ENCODE results near the gene GATB. TPM values are rescaled to one million over a fixed set of nuclear protein-coding genes. Genes with fewer than 3 reads are reported as not detected.
A peak's percentile ranks its signal among the peaks of the same experiment; 100 is the strongest.

The GATB gene
- total and polyA plus RNA-seq, 5 donors = 87.5 to 182 (median 94.1) TPM

DNA sequence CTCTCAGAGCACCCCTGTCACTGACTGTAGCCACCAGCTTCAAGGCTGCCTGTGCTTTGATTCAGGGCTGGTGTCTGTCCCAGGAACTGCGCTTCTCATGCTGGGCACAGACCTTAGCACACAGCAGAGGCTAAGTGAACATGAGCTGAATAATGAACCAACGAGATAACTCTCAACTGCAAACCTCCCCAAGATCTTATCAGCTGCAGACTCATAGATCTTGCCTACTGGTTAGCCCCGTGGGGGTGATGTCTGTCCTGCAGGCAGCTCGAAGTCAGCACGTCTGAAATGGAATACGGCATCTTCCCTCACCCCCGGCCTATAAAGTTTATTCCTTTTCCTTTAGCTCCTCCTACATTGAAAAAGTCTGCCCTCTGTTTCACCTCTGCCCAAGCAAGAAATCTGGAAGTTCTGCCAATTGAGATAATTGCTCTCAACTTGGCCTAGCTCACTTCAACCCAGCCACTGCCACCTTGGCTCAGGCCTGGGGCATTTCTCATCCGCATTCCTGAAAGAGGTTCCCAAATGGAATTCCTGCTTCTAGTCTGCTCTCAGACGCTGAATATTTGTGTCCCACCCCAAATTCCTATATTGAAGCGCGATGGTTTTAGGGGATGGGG lies 73.7 kb downstream of the GATB start:
- ATAC-seq (peak; percentile 62 to 71), DNase-seq (no peak)
- intact Hi-C loops (cut with DNase I) = no loop called here
- H3K27ac ChIP-seq (ENCODE audit: low read length) = peak overlapping the region; percentile 82
- peaks cover 12% of the 10 kb centered on the region for H3K4me1 ChIP-seq (ENCODE audit: control insufficient read depth, insufficient read depth, low read length)
- H3K9me3 ChIP-seq (ENCODE audit: control insufficient read depth, low read length) = no peaks in the 10 kb centered on the region
- no peaks in the 10 kb centered on the region for H3K27me3 ChIP-seq (ENCODE audit: control insufficient read depth, insufficient read depth)
- 64% methylated on average over 11 of the region's 11 CpGs for WGBS
- H3K4me3 ChIP-seq (ENCODE audit: low read length) = no peak overlapping the region

DNA sequence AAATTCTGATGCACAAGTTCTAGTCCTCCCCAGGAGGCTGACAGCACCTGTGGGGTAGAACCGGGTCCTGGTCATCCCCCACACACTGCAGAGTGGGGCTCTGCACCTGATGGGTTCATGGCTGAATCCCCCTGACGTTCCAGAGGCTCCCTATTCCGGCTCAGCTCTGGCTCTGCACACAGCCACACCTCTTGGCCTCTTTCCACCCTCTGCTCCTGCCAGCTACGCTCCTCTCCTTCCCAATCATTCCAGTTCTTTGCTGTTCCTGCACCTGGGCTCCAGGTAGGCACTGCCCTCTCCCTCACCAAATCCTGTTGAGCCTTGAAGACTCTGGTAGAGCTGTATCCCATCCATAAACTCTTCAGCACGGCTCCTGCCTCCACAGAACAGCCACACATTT lies 75.5 kb downstream of the GATB start:
- 70% methylated on average over 5 of the region's 5 CpGs for WGBS
- DNase-seq (peak in 1 of 3 donors; percentile 62), ATAC-seq (peak in 1 of 2 donors; percentile 3)
- peaks cover 12% of the 10 kb centered on the region for H3K4me1 ChIP-seq (ENCODE audit: control insufficient read depth, insufficient read depth, low read length)
- intact Hi-C loops (cut with DNase I) = no loop called here
- H3K9me3 ChIP-seq (ENCODE audit: control insufficient read depth, low read length) = no peaks in the 10 kb centered on the region
- peak overlapping the region; percentile 9 for H3K27ac ChIP-seq (ENCODE audit: low read length)
- no peaks in the 10 kb centered on the region for H3K27me3 ChIP-seq (ENCODE audit: control insufficient read depth, insufficient read depth)
- H3K4me3 ChIP-seq (ENCODE audit: low read length) = no peak overlapping the region

DNA sequence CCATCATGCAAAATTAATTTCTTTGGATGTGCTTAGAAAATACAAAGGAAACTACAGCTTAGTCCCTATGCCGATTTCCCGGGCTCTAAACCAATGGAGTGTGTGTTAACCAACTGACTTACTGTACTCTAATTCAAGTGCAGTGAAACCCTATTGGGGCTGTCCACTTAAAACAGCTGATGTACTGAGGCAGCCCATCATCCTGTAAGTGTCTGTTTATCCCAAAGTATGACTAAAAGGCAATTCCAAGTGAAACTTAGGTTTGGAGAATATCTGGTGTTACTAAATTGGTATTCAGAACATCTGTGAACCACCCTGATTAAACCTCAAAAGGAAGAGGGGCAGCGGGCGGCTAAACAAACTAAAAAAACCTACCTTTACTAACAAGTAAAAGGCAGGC lies 79.7 kb downstream of the GATB start:
- 96% methylated on average over 4 of the region's 4 CpGs for WGBS
- Histone ChIP-seq H3K4me3 (ENCODE audit: low read length) (no peak overlapping the region), H3K4me1 (ENCODE audit: control insufficient read depth, insufficient read depth, low read length) (no peaks in the 10 kb centered on the region), H3K27me3 (ENCODE audit: control insufficient read depth, insufficient read depth) (no peaks in the 10 kb centered on the region), H3K27ac (ENCODE audit: low read length) (no peak overlapping the region), H3K9me3 (ENCODE audit: control insufficient read depth, low read length) (no peaks in the 10 kb centered on the region)
- DNase-seq = no peak
- no peak for ATAC-seq
- intact Hi-C loops (cut with DNase I) = no loop called here

DNA sequence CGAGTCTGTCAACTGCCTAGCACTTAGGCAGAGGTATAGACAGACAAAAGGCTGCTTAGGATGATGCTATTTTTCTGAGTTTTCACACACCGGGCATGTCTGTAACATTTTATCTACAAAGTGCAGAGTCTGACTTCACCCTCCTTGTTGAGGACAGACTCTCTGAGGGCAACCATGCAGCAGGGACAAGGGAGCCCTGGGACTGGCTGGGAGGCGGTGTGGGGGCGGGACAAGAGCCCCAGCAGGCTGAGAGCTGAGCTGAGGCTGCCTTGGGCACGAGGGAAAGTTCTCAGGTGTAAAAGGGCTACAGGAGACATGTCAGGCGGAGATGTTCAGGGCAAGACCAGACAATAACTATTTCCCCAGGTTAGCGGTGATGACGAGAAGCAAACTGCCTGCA lies 81.6 kb downstream of the GATB start:
- DNase-seq = no peak
- H3K27ac ChIP-seq (ENCODE audit: low read length) = no peak overlapping the region
- H3K4me3 ChIP-seq (ENCODE audit: low read length) = no peak overlapping the region
- peaks cover 3% of the 10 kb centered on the region for H3K4me1 ChIP-seq (ENCODE audit: control insufficient read depth, insufficient read depth, low read length)
- ATAC-seq = no peak
- no peaks in the 10 kb centered on the region for H3K27me3 ChIP-seq (ENCODE audit: control insufficient read depth, insufficient read depth)
- WGBS = 84% methylated on average over 8 of the region's 8 CpGs
- intact Hi-C loops (cut with DNase I) = no loop called here
- no peaks in the 10 kb centered on the region for H3K9me3 ChIP-seq (ENCODE audit: control insufficient read depth, low read length)

DNA sequence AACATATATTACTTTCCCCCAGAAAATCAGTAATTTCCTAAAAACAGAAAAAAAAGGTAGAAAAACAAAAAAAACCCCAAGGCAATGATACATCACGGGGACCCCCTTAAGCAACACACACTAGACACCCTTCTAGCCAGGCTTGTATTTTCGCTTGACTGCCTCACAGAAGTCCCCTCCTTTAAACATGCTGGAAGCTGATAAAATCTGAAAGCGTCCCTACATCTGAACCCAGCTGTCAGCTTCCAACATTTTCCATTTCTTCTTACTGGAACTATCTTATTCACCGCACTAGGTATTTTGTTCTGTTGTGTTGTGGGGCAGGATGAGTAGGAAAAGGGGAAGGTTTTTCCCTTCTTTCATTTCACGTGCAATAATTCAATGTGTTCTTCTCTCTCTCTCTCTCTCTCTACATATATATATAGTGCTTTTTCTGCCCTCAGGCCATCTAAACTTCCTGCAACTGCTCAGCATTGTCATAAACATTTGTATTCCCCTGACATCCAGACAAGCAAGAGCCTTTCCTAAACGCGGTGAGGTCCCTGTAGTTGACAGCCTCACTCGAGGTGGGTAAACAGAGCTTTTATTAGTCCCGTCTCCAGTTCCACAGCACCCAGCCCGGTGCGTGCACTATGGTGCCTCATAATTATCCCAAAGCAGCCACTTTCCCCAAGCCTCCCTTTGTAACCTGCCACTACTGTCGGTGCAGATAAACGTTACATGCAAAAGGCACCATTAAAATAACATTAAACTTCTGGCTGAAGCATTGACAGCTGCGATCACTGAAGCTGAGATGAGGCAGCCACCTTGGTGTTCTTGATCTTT lies 82.5 kb downstream of the GATB start:
- DNase-seq (no peak), ATAC-seq (no peak)
- 73% methylated on average over 14 of the region's 14 CpGs for WGBS
- H3K9me3 ChIP-seq (ENCODE audit: control insufficient read depth, low read length) = no peaks in the 10 kb centered on the region
- no peaks in the 10 kb centered on the region for H3K27me3 ChIP-seq (ENCODE audit: control insufficient read depth, insufficient read depth)
- H3K4me3 ChIP-seq (ENCODE audit: low read length) = no peak overlapping the region
- H3K27ac ChIP-seq (ENCODE audit: low read length) = no peak overlapping the region
- intact Hi-C loops (cut with DNase I) = no loop called here
- peaks cover 7% of the 10 kb centered on the region for H3K4me1 ChIP-seq (ENCODE audit: control insufficient read depth, insufficient read depth, low read length)

DNA sequence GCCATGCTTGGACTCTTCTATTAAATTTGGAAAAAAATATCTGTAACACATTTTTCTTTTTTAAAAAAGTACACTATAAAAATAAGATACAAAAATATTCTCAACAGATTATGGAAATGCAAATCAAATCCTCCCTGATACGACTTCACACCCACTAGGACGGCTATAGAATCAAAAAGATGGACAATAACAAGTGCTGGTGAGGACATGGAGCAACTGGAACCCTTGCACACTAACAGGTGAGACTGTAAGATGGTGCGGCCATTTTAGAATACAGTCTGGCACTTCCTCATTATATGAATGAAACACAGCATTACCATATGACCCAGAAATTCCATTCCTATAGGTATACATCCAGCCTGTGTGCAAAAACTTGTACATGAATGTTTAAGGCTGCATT lies 83.6 kb downstream of the GATB start:
- 97% methylated on average over 3 of the region's 3 CpGs for WGBS
- intact Hi-C loops (cut with DNase I) = no loop called here
- ATAC-seq = no peak
- no peak for DNase-seq
- Histone ChIP-seq H3K4me1 (ENCODE audit: control insufficient read depth, insufficient read depth, low read length) (peaks cover 11% of the 10 kb centered on the region), H3K27ac (ENCODE audit: low read length) (no peak overlapping the region), H3K9me3 (ENCODE audit: control insufficient read depth, low read length) (no peaks in the 10 kb centered on the region), H3K27me3 (ENCODE audit: control insufficient read depth, insufficient read depth) (no peaks in the 10 kb centered on the region), H3K4me3 (ENCODE audit: low read length) (no peak overlapping the region)

DNA sequence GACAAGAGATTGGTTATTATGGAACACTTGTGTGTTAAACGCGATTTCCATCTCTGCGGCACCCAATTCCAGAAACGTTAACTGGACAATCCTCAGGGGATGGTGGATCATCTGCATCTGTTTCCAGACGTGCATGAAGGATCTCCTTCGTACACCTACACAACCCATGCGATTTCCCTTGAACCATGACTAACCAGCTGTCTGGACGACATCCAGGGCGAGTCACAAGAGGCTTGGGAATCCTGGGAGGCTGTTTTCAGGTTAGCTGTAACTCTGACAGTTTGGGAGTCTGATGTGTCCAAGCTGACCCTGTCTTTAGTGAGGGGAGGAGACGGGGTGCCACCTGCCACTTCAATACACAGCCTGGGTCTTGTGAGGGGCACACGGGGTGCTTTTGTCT lies 84.5 kb downstream of the GATB start:
- Histone ChIP-seq H3K4me3 (ENCODE audit: low read length) (no peak overlapping the region), H3K9me3 (ENCODE audit: control insufficient read depth, low read length) (no peaks in the 10 kb centered on the region), H3K27ac (ENCODE audit: low read length) (no peak overlapping the region), H3K4me1 (ENCODE audit: control insufficient read depth, insufficient read depth, low read length) (peaks cover 11% of the 10 kb centered on the region), H3K27me3 (ENCODE audit: control insufficient read depth, insufficient read depth) (no peaks in the 10 kb centered on the region)
- no peak for ATAC-seq
- DNase-seq = no peak
- WGBS = 69% methylated on average over 11 of the region's 11 CpGs
- intact Hi-C loops (cut with DNase I) = no loop called here

DNA sequence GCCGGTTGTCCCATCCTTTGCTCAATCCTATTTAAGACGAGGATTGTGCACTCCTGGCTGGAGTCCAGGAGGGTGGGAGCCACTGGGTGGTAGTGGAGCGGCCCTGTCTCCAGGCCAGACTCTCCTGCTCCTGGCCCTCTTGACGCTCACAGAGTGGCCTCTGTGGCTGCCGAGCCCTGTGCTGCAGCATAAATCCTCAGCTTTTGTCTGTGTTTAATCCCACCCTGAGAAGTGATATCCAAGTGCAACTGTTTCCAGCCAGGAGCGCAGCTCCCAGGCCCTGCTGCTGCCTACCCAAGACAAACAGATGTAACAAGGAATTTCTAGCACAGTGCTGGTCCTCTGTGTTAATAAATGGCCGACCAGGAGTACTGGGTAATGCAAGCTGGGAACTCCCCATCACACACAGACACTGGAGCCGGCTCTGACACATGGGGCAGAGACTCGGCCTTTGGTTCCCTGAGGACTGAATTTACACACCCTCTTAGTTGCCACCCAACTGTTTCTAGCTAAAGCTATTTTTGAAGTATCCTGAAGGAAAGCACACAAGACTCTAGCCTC lies 85.3 kb downstream of the GATB start:
- peaks cover 11% of the 10 kb centered on the region for H3K4me1 ChIP-seq (ENCODE audit: control insufficient read depth, insufficient read depth, low read length)
- H3K4me3 ChIP-seq (ENCODE audit: low read length) = no peak overlapping the region
- intact Hi-C loops (cut with DNase I) = no loop called here
- no peaks in the 10 kb centered on the region for H3K27me3 ChIP-seq (ENCODE audit: control insufficient read depth, insufficient read depth)
- no peaks in the 10 kb centered on the region for H3K9me3 ChIP-seq (ENCODE audit: control insufficient read depth, low read length)
- peak overlapping the region; percentile 85 for H3K27ac ChIP-seq (ENCODE audit: low read length)
- 48% methylated on average over 9 of the region's 9 CpGs for WGBS
- ATAC-seq (peak in 1 of 2 donors; percentile 20), DNase-seq (no peak)

DNA sequence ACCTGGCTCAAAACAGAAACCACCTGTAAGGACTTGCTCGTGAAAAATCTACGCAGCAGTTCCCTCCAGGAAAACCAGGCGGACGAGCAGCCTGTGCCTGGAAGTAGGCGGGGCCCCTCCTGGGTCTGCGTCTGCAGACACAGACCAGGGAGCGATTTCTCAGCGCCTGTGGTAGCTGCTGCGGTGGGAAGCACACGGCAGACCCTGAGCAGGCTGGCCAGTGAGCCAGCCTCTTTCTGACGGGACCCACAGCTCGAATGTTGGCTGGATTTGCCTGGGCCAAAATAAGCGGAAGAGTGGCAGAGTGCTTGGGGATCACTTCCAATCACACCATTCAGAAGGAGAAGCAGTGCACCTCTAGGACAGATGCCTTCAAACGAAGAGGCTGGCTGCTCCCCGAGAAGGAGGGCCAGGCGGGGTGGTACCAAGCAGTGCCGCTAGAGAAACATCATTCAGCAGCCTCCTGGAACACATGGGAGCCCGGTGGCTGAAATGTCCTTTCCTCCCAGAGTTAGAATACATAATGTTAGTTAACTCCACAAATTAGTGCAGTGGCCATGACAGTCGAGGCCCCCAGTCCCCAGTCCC lies 85.9 kb downstream of the GATB start:
- Histone ChIP-seq H3K27me3 (ENCODE audit: control insufficient read depth, insufficient read depth) (no peaks in the 10 kb centered on the region), H3K4me3 (ENCODE audit: low read length) (no peak overlapping the region), H3K27ac (ENCODE audit: low read length) (peak overlapping the region; percentile 85), H3K9me3 (ENCODE audit: control insufficient read depth, low read length) (no peaks in the 10 kb centered on the region), H3K4me1 (ENCODE audit: control insufficient read depth, insufficient read depth, low read length) (peaks cover 11% of the 10 kb centered on the region)
- intact Hi-C loops (cut with DNase I) = no loop called here
- DNase-seq = peak in 2 of 3 donors; percentile 72 to 74
- peak; percentile 77 to 81 for ATAC-seq
- 21% methylated on average over 19 of the region's 19 CpGs for WGBS

DNA sequence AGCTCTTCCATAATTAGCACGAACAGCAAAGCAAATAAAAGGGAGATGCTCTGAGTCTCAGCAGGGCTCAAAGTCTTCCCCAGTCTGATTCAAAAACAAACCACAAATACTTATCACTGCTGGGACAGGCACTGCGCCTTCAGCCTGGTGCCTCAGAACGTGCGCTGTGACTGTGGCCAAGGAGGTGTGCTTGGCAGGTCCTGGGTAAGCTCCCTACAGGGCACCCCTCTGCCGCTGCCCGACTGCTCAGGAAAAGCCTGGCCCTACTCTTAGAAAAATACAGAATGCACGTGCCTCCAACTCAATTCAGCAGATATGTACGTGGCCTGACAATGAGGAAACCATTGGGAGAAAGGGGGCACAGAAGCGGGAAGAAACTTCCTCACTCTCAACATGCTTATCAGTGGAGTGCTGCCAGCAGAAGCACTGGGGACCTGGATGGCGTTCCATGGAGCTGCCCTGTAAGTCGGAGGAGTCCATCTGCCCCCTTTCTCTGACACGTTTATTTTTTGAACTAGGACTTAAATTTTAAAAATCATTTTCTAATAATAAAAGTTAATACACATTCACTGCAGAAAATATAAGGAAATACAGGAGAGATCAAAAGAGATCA lies 86.8 kb downstream of the GATB start:
- Histone ChIP-seq H3K4me3 (ENCODE audit: low read length) (no peak overlapping the region), H3K27me3 (ENCODE audit: control insufficient read depth, insufficient read depth) (no peaks in the 10 kb centered on the region), H3K27ac (ENCODE audit: low read length) (peak overlapping the region; percentile 9), H3K4me1 (ENCODE audit: control insufficient read depth, insufficient read depth, low read length) (peaks cover 11% of the 10 kb centered on the region), H3K9me3 (ENCODE audit: control insufficient read depth, low read length) (no peaks in the 10 kb centered on the region)
- intact Hi-C loops (cut with DNase I) = no loop called here
- ATAC-seq (peak in 1 of 2 donors; percentile 34), DNase-seq (no peak)
- 37% methylated on average over 12 of the region's 12 CpGs for WGBS

DNA sequence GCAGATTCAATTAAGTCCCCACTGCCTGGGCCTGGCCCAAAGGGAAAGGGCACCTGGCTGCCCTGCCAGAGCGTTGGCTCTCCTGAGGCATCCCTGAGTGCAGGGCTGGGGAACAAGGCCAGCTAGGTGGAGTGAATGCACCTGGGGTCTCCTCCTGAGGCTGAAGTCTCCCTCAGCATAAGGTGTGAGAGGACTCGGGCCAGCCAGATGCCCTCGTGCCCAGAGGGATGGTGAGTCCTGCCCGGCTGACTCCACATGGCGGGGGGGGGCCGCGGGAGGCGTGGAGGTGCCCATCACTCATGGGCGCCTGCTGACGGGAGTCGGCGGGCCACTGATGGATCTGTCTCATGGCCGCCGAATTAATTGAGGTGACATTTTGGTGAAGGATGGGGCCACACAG lies 87.8 kb downstream of the GATB start:
- ATAC-seq (no peak), DNase-seq (no peak)
- WGBS = 76% methylated on average over 14 of the region's 14 CpGs
- H3K9me3 ChIP-seq (ENCODE audit: control insufficient read depth, low read length) = no peaks in the 10 kb centered on the region
- H3K27ac ChIP-seq (ENCODE audit: low read length) = peak overlapping the region; percentile 25
- H3K4me3 ChIP-seq (ENCODE audit: low read length) = no peak overlapping the region
- no peaks in the 10 kb centered on the region for H3K27me3 ChIP-seq (ENCODE audit: control insufficient read depth, insufficient read depth)
- intact Hi-C loops (cut with DNase I) = no loop called here
- H3K4me1 ChIP-seq (ENCODE audit: control insufficient read depth, insufficient read depth, low read length) = peaks cover 13% of the 10 kb centered on the region

All from right cardiac atrium (tissue), 5 donors.